Epithelial cell of proximal tubule (primary cell): ENCODE data around the gene STAB1. TPM values are rescaled to one million over a fixed set of nuclear protein-coding genes. Genes with fewer than 3 reads are reported as not detected.

ENCODE experiments used
- DNase-seq: peaks from one replicate; pipeline ENCODE4 v3.0.0-alpha.2; 2011; ENCODE audit warnings: low read depth
- H3K4me3 ChIP-seq: 2 replicates; pipeline ENCODE4 v1.5.1; 2011; ENCODE audit warnings: low read depth, mild to moderate bottlenecking, low read length
- total RNA-seq: library from RNA; depleted of rRNA; stranded (reverse); fragments of >200 nt; gene quantifications from 2 replicates; pipeline ENCODE4 v1.2.3, GENCODE V29; 2015
- TF ChIP-seq, protein P1 (sequence below): conservative IDR thresholded peaks from 2 replicates; pipeline ENCODE4 v1.5.1; 2012; ENCODE audit warnings: low read depth, mild to moderate bottlenecking, low read length

Gene STAB1
- total RNA-seq, 1 donor from 2014 or later: 0.52 TPM

DNA sequence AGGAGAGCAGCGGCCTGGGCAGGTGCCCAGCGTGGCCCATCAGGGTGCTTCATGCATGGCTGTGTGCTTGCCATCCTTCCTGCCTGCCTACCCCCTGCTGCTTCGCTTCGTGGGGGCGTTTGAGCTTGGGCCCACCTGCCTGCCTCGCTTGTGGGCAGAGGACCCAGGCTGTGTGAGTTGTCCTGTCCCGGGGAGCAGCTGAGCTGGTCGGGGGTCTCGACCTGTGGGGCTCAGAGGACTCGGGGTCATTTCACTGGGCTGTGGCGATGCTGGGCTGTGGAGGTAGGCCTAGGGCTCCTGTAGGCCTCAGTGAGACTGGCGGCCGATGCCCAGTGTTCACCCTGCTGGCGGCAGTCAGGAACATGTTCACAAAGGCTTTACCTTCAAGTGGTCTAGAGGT, 12.1 kb upstream of the STAB1 start:
- DNase-seq: no peak
- TF ChIP-seq, protein P1, sequence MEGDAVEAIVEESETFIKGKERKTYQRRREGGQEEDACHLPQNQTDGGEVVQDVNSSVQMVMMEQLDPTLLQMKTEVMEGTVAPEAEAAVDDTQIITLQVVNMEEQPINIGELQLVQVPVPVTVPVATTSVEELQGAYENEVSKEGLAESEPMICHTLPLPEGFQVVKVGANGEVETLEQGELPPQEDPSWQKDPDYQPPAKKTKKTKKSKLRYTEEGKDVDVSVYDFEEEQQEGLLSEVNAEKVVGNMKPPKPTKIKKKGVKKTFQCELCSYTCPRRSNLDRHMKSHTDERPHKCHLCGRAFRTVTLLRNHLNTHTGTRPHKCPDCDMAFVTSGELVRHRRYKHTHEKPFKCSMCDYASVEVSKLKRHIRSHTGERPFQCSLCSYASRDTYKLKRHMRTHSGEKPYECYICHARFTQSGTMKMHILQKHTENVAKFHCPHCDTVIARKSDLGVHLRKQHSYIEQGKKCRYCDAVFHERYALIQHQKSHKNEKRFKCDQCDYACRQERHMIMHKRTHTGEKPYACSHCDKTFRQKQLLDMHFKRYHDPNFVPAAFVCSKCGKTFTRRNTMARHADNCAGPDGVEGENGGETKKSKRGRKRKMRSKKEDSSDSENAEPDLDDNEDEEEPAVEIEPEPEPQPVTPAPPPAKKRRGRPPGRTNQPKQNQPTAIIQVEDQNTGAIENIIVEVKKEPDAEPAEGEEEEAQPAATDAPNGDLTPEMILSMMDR: no peak
- H3K4me3 ChIP-seq: no peak overlapping the region

DNA sequence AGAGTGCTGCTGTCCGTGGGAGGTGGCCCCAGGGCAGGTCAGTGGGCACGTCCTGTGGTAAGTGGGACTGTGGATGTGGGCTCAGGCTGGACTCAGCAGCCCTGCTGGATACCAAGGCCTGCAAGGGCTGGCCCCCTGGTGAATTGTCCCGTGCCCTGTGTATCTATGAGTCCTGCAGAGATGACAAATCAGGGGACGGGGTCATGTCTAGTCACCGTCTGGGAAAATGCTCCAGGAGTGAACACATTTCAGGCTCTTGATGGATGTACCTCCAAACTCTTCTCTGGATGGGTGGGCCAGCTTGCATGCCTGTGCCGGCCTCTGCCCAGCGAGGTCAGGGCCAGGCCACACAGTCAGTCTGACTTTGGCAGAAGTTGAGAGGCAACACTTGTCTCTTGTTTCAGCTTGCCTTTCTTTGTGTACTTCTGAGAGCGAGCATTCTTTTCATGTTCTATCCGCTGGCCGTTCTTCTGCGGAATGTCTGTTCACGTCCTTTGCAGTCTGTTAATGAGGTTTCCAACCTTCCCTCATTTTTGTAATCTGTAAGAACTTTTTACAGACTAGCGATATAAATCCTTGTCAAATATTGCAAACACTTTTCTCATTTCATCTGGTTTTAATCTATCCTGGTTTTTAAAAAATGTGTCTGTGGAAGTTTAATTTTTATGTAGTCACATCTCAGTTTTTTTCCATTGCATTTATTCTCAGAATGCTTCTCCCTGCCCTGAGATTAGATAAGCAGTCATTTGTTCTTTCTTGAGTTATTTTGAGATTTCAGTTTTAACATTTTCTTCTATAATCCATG, 11.4 kb upstream of the STAB1 start:
- DNase-seq: no peak
- H3K4me3 ChIP-seq: no peak overlapping the region
- TF ChIP-seq, protein P1: no peak

DNA sequence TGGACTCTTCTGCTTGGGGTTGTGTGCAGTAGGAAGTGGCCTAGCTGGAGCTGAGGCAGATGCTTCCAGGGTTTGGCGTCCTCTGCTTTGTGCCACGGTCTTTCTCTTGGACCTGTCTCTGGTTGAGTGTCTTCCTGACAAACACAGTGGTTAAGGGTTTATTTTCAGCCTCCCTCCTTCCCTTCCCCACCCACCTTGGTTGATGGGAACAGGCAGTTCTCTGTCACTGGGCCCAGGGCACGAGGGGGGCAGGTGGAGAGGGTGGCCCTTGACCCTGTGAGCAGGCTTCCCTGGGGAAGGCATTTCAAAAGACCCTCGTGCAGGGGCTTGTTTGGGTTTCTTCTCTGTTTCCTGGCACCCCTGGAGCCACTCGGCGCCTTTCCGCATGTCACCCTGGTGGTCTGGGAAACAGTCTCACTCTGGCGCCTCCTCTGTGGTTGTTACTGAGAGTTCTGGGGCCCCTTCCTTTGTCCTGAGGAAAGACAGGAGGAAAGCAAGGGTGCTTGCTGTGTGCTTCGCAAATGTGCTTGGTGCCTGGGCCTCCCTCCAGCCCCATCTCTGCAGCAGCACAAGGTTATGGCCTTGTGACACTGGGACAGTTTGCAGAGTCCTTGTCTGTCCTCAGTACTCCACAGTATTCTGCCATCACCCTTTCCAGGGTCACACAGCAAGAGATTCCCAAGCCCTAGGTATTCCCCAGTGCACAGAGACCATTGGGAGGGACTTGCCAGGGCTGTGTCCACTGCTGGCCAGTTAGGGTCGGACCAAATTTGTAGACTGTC, 10.3 kb upstream of the STAB1 start:
- no peak for DNase-seq
- TF ChIP-seq, protein P1: no peak
- H3K4me3 ChIP-seq: no peak overlapping the region

DNA sequence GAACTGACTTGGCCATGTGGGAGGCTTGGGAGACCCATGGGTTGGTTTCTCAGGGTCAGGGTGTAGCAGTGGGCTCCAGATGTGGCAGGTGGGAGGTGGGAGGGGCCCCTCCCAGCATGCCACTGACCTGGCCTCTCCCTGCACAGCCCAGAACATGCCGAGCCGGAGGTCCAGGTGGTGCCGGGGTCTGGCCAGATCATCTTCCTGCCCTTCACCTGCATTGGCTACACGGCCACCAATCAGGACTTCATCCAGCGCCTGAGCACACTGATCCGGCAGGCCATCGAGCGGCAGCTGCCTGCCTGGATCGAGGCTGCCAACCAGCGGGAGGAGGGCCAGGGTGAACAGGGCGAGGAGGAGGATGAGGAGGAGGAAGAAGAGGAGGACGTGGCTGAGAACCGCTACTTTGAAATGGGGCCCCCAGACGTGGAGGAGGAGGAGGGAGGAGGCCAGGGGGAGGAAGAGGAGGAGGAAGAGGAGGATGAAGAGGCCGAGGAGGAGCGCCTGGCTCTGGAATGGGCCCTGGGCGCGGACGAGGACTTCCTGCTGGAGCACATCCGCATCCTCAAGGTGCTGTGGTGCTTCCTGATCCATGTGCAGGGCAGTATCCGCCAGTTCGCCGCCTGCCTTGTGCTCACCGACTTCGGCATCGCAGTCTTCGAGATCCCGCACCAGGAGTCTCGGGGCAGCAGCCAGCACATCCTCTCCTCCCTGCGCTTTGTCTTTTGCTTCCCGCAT, 7.9 kb upstream of the STAB1 start:
- H3K4me3 ChIP-seq: no peak overlapping the region
- no peak for DNase-seq
- TF ChIP-seq, protein P1: no peak

DNA sequence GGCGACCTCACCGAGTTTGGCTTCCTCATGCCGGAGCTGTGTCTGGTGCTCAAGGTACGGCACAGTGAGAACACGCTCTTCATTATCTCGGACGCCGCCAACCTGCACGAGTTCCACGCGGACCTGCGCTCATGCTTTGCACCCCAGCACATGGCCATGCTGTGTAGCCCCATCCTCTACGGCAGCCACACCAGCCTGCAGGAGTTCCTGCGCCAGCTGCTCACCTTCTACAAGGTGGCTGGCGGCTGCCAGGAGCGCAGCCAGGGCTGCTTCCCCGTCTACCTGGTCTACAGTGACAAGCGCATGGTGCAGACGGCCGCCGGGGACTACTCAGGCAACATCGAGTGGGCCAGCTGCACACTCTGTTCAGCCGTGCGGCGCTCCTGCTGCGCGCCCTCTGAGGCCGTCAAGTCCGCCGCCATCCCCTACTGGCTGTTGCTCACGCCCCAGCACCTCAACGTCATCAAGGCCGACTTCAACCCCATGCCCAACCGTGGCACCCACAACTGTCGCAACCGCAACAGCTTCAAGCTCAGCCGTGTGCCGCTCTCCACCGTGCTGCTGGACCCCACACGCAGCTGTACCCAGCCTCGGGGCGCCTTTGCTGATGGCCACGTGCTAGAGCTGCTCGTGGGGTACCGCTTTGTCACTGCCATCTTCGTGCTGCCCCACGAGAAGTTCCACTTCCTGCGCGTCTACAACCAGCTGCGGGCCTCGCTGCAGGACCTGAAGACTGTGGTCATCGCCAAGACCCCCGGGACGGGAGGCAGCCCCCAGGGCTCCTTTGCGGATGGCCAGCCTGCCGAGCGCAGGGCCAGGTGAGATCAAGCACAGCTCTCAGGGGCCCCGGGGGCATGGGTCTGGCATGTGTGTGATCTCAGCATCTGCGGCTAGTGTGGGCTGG, 7.1 kb upstream of the STAB1 start:
- TF ChIP-seq, protein P1: no peak
- no peak overlapping the region for H3K4me3 ChIP-seq
- DNase-seq: no peak

DNA sequence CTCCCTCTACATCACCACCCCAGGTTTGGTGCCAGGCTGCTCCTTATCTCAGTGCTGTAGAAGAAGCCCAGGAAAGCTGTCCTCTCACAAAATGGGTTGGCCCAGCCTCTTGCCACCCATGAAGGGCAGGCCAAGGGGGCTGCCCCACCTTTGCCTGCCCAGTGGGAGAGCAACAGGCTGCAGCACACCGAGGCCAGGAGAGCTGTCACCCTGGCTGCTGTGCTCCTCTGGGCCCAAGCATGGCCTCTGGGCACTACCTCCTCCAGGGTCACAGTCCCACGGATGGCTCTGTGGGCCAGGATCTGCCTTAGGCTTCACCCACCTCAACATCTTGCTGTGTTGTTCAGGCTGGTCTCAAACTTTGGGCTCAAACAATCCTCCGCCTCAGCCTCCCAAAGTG, 6.4 kb upstream of the STAB1 start:
- no peak for DNase-seq
- no peak overlapping the region for H3K4me3 ChIP-seq
- TF ChIP-seq, protein P1: no peak
